Measurements from ENCODE around the gene CLIC4.

GRCh38 chr1:24825174-24825573 lies 79.9 kb downstream of the CLIC4 start:
- no peak for TF ChIP-seq CTCF (IDR thresholded peaks at IDR 0.05)
- no peak for TF ChIP-seq POLR2A (IDR thresholded peaks at IDR 0.05)

Measured in Peyer's patch (tissue), 4 donors.